ENCODE data around the gene GJA10. TPM values are rescaled to one million over a fixed set of nuclear protein-coding genes. Genes with fewer than 3 reads are reported as not detected.
"Not testable (repeated sequence)": the region's sequence is repeated elsewhere in the genome, so short reads cannot be mapped to it uniquely, and the experiment has no call there.

Gene GJA10
- total and polyA plus RNA-seq, 9 donors, result not detected

DNA sequence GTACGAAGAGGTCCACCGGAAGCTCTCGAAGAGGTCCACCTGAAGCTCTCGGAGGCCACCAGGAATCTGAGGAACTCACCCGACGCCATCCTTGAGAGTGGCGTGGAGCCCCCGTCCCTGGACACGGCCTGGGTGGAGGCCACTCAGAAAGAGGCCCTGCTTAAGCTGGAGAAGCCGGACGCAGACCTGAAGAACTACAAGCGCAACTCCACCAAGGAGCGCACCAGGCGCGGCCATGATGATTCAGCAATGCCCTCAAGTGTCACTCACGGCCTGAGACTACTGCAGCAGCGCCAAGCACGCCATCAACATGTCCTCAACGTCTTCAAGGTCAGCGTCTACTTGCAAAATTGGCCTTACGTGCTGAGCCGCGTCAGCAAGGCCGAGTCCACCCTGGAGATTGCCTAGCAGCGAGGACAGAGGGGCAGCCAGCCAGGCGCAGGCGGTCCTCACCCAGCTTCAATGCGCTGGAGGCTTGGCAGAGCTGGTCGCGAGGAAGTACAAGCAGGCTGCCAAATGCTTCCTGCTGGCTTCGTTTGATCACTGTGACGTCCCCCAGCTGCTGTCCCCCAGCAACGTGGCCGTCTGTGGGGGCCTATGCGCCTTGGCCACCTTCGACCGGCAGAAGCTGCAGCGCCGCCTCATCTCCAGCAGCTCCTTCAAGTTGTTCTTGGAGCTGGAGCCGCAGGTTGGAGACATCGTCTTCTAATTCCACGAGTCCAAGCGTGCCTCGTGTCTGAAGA is 7.7 kb upstream of the GJA10 start:
- WGBS (ENCODE audit: insufficient coverage), result 86% methylated on average over 44 of the region's 44 CpGs
- Histone ChIP-seq H3K4me1 (ENCODE audit: control insufficient read depth, insufficient read depth, low read length) (no peaks in the 10 kb centered on the region), H3K9me3 (replicated peaks; ENCODE audit: control insufficient read depth, low read depth, low read length) (no peaks in the 10 kb centered on the region), H3K4me3 (ENCODE audit: low read length) (no peak overlapping the region), H3K27me3 (ENCODE audit: control insufficient read depth, insufficient read depth, low read length) (peaks cover 20% of the 10 kb centered on the region), H3K36me3 (ENCODE audit: control insufficient read depth, insufficient read depth, low read length) (no peaks in the 10 kb centered on the region), H3K27ac (ENCODE audit: low read length) (no peak overlapping the region)
- no peak for DNase-seq

- Histone ChIP-seq H3K36me3 (ENCODE audit: control insufficient read depth, insufficient read depth, low read length) (no peaks in the 10 kb centered on the region), H3K27me3 (ENCODE audit: control insufficient read depth, insufficient read depth, low read length) (peaks cover 25% of the 10 kb centered on the region), H3K27ac (ENCODE audit: low read length) (no peak overlapping the region), H3K4me1 (ENCODE audit: control insufficient read depth, insufficient read depth, low read length) (no peaks in the 10 kb centered on the region), H3K4me3 (ENCODE audit: low read length) (no peak overlapping the region), H3K9me3 (replicated peaks; ENCODE audit: control insufficient read depth, low read depth, low read length) (no peaks in the 10 kb centered on the region)
- no peak for DNase-seq
- WGBS (ENCODE audit: insufficient coverage), result 17% methylated on average over 36 of the region's 43 CpGs
Measured at GRCh38 chr6:89887452-89888137, 6.7 kb upstream of the GJA10 start.

- no peak overlapping the region for H3K4me3 ChIP-seq (ENCODE audit: low read length)
- no peak for DNase-seq
- H3K27ac ChIP-seq (ENCODE audit: low read length), result no peak overlapping the region
- peaks cover 25% of the 10 kb centered on the region for H3K27me3 ChIP-seq (ENCODE audit: control insufficient read depth, insufficient read depth, low read length)
- no peaks in the 10 kb centered on the region for H3K9me3 ChIP-seq (replicated peaks; ENCODE audit: control insufficient read depth, low read depth, low read length)
- H3K36me3 ChIP-seq (ENCODE audit: control insufficient read depth, insufficient read depth, low read length), result no peaks in the 10 kb centered on the region
- no peaks in the 10 kb centered on the region for H3K4me1 ChIP-seq (ENCODE audit: control insufficient read depth, insufficient read depth, low read length)
- no CpG with 5 or more reads among the region's 7 CpGs for WGBS (ENCODE audit: insufficient coverage)
Measured at GRCh38 chr6:89888138-89888514, 6.1 kb upstream of the GJA10 start.

DNA sequence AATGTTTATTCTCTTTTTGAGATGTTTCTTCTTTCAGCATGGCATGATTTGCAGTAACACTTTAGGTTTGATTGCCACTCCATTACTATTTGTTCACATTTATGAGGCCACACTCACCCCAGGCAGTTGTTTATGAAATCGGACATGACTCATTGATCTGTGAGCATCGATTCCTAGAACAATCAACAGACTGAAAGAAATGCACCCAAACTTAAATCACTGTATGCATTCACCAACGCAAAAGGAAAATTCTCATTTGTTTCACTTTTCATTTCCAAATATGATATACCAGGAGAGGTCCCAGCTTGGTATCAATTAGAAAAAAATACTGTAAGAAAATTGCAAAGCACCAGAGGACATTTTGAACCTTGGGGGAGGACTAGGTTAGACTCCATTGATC is 5.4 kb upstream of the GJA10 start:
- no peaks in the 10 kb centered on the region for H3K4me1 ChIP-seq (ENCODE audit: control insufficient read depth, insufficient read depth, low read length)
- WGBS (ENCODE audit: insufficient coverage), result no CpG with 5 or more reads among the region's 3 CpGs
- no peak overlapping the region for H3K27ac ChIP-seq (ENCODE audit: low read length)
- DNase-seq, result no peak
- H3K27me3 ChIP-seq (ENCODE audit: control insufficient read depth, insufficient read depth, low read length), result peaks cover 25% of the 10 kb centered on the region
- H3K36me3 ChIP-seq (ENCODE audit: control insufficient read depth, insufficient read depth, low read length), result no peaks in the 10 kb centered on the region
- H3K9me3 ChIP-seq (replicated peaks; ENCODE audit: control insufficient read depth, low read depth, low read length), result no peaks in the 10 kb centered on the region
- H3K4me3 ChIP-seq (ENCODE audit: low read length), result no peak overlapping the region

GRCh38 chr6:89890845-89891528 is 3.3 kb upstream of the GJA10 start:
- not testable (repeated sequence) for H3K36me3 ChIP-seq (ENCODE audit: control insufficient read depth, insufficient read depth, low read length); H3K9me3 ChIP-seq (replicated peaks; ENCODE audit: control insufficient read depth, low read depth, low read length); H3K4me3 ChIP-seq (ENCODE audit: low read length); H3K27ac ChIP-seq (ENCODE audit: low read length); H3K4me1 ChIP-seq (ENCODE audit: control insufficient read depth, insufficient read depth, low read length); DNase-seq
- H3K27me3 ChIP-seq (ENCODE audit: control insufficient read depth, insufficient read depth, low read length), result peaks cover 25% of the 10 kb centered on the region
- WGBS (ENCODE audit: insufficient coverage), result 0% methylated on average over 1 of the region's 11 CpGs

DNA sequence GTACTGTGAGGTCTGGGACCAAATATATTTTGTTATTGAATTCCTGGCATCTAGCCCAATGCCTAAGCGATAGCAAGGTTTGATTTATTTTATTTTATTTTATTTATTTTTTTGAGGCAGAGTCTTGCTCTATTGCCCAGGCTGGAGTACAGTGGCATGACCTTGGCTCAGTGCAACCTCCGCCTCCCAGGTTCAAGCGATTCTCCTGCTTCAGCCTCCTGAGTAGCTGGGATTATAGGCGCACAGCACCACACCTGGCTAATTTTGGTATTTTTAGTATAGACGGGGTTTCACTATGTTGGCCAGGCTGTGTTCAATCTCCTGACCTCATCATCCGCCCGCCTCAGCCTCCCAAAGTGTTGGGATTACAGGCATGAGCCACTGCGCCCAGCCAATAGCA is 1.7 kb upstream of the GJA10 start:
- not testable (repeated sequence) for H3K4me1 ChIP-seq (ENCODE audit: control insufficient read depth, insufficient read depth, low read length); H3K36me3 ChIP-seq (ENCODE audit: control insufficient read depth, insufficient read depth, low read length); DNase-seq; H3K9me3 ChIP-seq (replicated peaks; ENCODE audit: control insufficient read depth, low read depth, low read length); H3K4me3 ChIP-seq (ENCODE audit: low read length); H3K27ac ChIP-seq (ENCODE audit: low read length)
- H3K27me3 ChIP-seq (ENCODE audit: control insufficient read depth, insufficient read depth, low read length), result peaks cover 18% of the 10 kb centered on the region
- 95% methylated on average over 6 of the region's 8 CpGs for WGBS (ENCODE audit: insufficient coverage)

DNA sequence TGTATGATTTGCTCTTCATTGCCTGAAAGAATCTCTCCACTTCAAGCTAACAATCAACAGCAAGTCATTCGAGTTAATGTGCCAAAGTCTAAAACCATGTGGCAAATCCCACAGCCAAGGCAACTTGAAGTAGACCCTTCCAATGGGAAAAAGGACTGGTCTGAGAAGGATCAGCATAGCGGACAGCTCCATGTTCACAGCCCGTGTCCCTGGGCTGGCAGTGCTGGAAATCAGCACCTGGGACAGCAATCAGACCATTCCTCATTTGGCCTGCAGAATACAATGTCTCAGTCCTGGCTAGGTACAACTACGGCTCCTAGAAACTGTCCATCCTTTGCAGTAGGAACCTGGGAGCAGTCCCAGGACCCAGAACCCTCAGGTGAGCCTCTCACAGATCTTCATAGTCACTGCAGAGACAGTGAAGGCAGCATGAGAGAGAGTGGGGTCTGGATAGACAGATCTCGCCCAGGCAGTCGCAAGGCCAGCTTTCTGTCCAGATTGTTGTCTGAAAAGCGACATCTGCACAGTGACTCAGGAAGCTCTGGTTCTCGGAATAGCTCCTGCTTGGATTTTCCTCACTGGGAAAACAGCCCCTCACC is 1.1 kb downstream of the GJA10 start:
- H3K36me3 ChIP-seq (ENCODE audit: control insufficient read depth, insufficient read depth, low read length), result no peaks in the 10 kb centered on the region
- H3K27ac ChIP-seq (ENCODE audit: low read length), result no peak overlapping the region
- 18% methylated on average over 4 of the region's 8 CpGs for WGBS (ENCODE audit: insufficient coverage)
- peak; percentile 83 for DNase-seq
- no peaks in the 10 kb centered on the region for H3K9me3 ChIP-seq (replicated peaks; ENCODE audit: control insufficient read depth, low read depth, low read length)
- peaks cover 7% of the 10 kb centered on the region for H3K27me3 ChIP-seq (ENCODE audit: control insufficient read depth, insufficient read depth, low read length)
- no peak overlapping the region for H3K4me3 ChIP-seq (ENCODE audit: low read length)
- no peaks in the 10 kb centered on the region for H3K4me1 ChIP-seq (ENCODE audit: control insufficient read depth, insufficient read depth, low read length)

GRCh38 chr6:89910001-89910901 is 16.0 kb downstream of the GJA10 start:
- H3K27me3 ChIP-seq (ENCODE audit: control insufficient read depth, insufficient read depth, low read length); H3K36me3 ChIP-seq (ENCODE audit: control insufficient read depth, insufficient read depth, low read length); H3K27ac ChIP-seq (ENCODE audit: low read length); DNase-seq; H3K4me1 ChIP-seq (ENCODE audit: control insufficient read depth, insufficient read depth, low read length); H3K4me3 ChIP-seq (ENCODE audit: low read length); H3K9me3 ChIP-seq (replicated peaks; ENCODE audit: control insufficient read depth, low read depth, low read length): not testable (repeated sequence)
- WGBS (ENCODE audit: insufficient coverage), result 42% methylated on average over 2 of the region's 10 CpGs

DNA sequence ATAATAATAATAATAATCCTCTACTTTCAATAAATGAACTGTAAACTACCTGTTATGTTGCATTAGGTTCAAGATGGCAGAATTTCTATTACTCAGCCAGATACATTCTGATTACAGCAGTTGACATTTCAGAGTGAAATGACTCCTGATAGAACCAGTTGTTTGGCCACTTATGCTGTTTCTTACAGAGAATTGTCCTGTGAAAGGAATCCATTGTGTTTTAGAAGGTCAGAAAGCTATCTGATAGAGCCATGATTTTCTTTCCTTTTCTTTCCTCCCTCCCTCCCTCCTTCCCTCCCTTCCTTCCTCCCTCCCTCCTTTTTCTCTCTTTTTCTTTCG is 16.6 kb downstream of the GJA10 start:
- no peak overlapping the region for H3K27ac ChIP-seq (ENCODE audit: low read length)
- no peaks in the 10 kb centered on the region for H3K4me1 ChIP-seq (ENCODE audit: control insufficient read depth, insufficient read depth, low read length)
- H3K4me3 ChIP-seq (ENCODE audit: low read length), result no peak overlapping the region
- H3K9me3 ChIP-seq (replicated peaks; ENCODE audit: control insufficient read depth, low read depth, low read length), result no peaks in the 10 kb centered on the region
- DNase-seq, result no peak
- H3K36me3 ChIP-seq (ENCODE audit: control insufficient read depth, insufficient read depth, low read length), result no peaks in the 10 kb centered on the region
- H3K27me3 ChIP-seq (ENCODE audit: control insufficient read depth, insufficient read depth, low read length), result no peaks in the 10 kb centered on the region
- WGBS (ENCODE audit: insufficient coverage), result 83% methylated on average over 1 of the region's 1 CpG

Measured in muscle of leg (tissue), 11 donors.